OCI-LY1 (cell line): ENCODE data around the gene DCC.

Source experiments
- H2AFZ ChIP-seq: fragments of 200-600 bp; sonication (generic), shearing (Covaris generic); 2 replicates; pipeline ENCODE4 v1.6.0; 2014; ENCODE audit warnings: antibody characterized with exemption, mild to moderate bottlenecking, low read length
- H3F3A ChIP-seq: fragments of 200-600 bp; sonication (generic), shearing (Covaris generic); 2 replicates; pipeline ENCODE4 v1.6.0; 2014; ENCODE audit warnings: mild to moderate bottlenecking, antibody characterized with exemption, low read length, moderate library complexity; ENCODE audit not compliant: insufficient read depth
- H3K27ac ChIP-seq: fragments of 200-600 bp; sonication (generic); 2 replicates; pipeline ENCODE4 v1.5.1; 2014; ENCODE audit warnings: low read length, mixed run types, mild to moderate bottlenecking, low read depth; ENCODE audit not compliant: poor library complexity, severe bottlenecking
- H3K27me3 ChIP-seq: fragments of 200-600 bp; sonication (generic); 2 replicates; pipeline ENCODE4 v1.6.0; 2014; ENCODE audit warnings: antibody characterized with exemption, mild to moderate bottlenecking, low read length, moderate library complexity; ENCODE audit not compliant: insufficient read depth
- H3K36me3 ChIP-seq: fragments of 200-600 bp; sonication (generic); 2 replicates; pipeline ENCODE4 v1.6.1; 2014; ENCODE audit warnings: mild to moderate bottlenecking, antibody characterized with exemption, low read length, moderate library complexity, mixed read lengths; ENCODE audit not compliant: insufficient read depth
- H3K4me1 ChIP-seq: fragments of 200-600 bp; sonication (generic); 2 replicates; pipeline ENCODE4 v1.5.1; 2014; ENCODE audit warnings: mild to moderate bottlenecking, low read length, moderate library complexity; ENCODE audit not compliant: insufficient read depth, severe bottlenecking
- H3K4me2 ChIP-seq: fragments of 200-600 bp; sonication (generic), shearing (Covaris generic); 2 replicates; pipeline ENCODE4 v1.6.1; 2014; ENCODE audit warnings: low read length
- H3K4me3 ChIP-seq: fragments of 200-600 bp; sonication (generic); 2 replicates; pipeline ENCODE4 v1.5.1; 2014; ENCODE audit warnings: low read length, low read depth, mild to moderate bottlenecking, mixed read lengths; ENCODE audit not compliant: poor library complexity, severe bottlenecking
- H3K79me2 ChIP-seq: fragments of 200-600 bp; shearing (Covaris generic); 2 replicates; pipeline ENCODE4 v1.6.1; 2016; ENCODE audit warnings: mixed run types, low read length, mixed read lengths; ENCODE audit not compliant: insufficient read depth
- H3K9ac ChIP-seq: fragments of 200-600 bp; sonication (generic), shearing (Covaris generic); 2 replicates; pipeline ENCODE4 v1.6.1; 2014; ENCODE audit warnings: mild to moderate bottlenecking, low read length, mixed read lengths
- H3K9me2 ChIP-seq: fragments of 200-600 bp; sonication (generic), shearing (Covaris generic); 2 replicates; pipeline ENCODE4 v1.6.1; 2014; ENCODE audit warnings: low read depth, mild to moderate bottlenecking, low read length, mixed read lengths
- H3K9me3 ChIP-seq: fragments of 200-600 bp; shearing (Covaris generic); 2 replicates; pipeline ENCODE4 v1.6.1; 2014; ENCODE audit warnings: low read length, mixed read lengths
- H4K20me1 ChIP-seq: fragments of 200-600 bp; sonication (generic), shearing (Covaris generic); 2 replicates; pipeline ENCODE4 v1.6.0; 2016; ENCODE audit warnings: mild to moderate bottlenecking, low read length; ENCODE audit not compliant: insufficient read depth
- EZH2 ChIP-seq: fragments of 200-600 bp; sonication (generic), shearing (Covaris generic); IDR thresholded peaks from 2 replicates; pipeline ENCODE4 v1.8.0; 2017; ENCODE audit warnings: borderline replicate concordance, mixed run types, mild to moderate bottlenecking, antibody characterized with exemption, low read length, moderate library complexity, mixed read lengths
- TF ChIP-seq, protein P1 (sequence below): fragments of 200-600 bp; sonication (generic), shearing (Covaris generic); IDR thresholded peaks from 2 replicates; pipeline ENCODE4 v1.5.1; 2017; ENCODE audit warnings: mild to moderate bottlenecking, antibody characterized with exemption, low read length, moderate library complexity, mixed read lengths

Gene DCC

GRCh38 chr18:52869942-52870907 lies 530.2 kb downstream of the DCC start:
- H2AFZ ChIP-seq = no peak overlapping the region
- no peaks in the 10 kb centered on the region for H3F3A ChIP-seq
- H3K36me3 ChIP-seq = no peaks in the 10 kb centered on the region
- H3K9me3 ChIP-seq = no peaks in the 10 kb centered on the region
- no peak overlapping the region for H3K9ac ChIP-seq
- no peaks in the 10 kb centered on the region for H4K20me1 ChIP-seq
- H3K79me2 ChIP-seq = no peaks in the 10 kb centered on the region
- no peaks in the 10 kb centered on the region for H3K4me1 ChIP-seq
- H3K9me2 ChIP-seq = no peaks in the 10 kb centered on the region
- no peak overlapping the region for H3K4me2 ChIP-seq
- no peak overlapping the region for H3K27ac ChIP-seq
- no peak overlapping the region for H3K4me3 ChIP-seq
- no peaks in the 10 kb centered on the region for H3K27me3 ChIP-seq
- TF ChIP-seq, protein P1, sequence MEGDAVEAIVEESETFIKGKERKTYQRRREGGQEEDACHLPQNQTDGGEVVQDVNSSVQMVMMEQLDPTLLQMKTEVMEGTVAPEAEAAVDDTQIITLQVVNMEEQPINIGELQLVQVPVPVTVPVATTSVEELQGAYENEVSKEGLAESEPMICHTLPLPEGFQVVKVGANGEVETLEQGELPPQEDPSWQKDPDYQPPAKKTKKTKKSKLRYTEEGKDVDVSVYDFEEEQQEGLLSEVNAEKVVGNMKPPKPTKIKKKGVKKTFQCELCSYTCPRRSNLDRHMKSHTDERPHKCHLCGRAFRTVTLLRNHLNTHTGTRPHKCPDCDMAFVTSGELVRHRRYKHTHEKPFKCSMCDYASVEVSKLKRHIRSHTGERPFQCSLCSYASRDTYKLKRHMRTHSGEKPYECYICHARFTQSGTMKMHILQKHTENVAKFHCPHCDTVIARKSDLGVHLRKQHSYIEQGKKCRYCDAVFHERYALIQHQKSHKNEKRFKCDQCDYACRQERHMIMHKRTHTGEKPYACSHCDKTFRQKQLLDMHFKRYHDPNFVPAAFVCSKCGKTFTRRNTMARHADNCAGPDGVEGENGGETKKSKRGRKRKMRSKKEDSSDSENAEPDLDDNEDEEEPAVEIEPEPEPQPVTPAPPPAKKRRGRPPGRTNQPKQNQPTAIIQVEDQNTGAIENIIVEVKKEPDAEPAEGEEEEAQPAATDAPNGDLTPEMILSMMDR = no peak
- no peak for TF ChIP-seq EZH2

DNA sequence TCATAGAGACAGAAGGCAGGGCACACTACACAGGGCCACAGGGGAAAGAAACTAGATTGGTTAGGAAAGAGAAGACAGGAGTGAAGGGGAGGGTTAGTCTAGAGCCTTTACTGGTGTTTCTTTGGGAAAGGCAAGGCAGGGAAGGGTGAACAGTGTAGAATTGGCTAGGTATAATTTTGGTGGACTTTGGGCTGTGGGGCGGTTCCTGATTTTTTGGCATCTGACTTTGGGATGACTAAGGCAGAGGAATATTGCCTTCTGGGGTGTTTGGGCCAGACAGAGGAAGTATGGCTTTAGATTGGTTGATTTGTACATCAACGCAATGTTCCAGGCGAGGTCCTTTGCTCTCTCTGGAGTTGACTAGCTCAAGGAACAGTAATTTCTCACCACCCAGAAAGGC lies 534.8 kb downstream of the DCC start:
- no peaks in the 10 kb centered on the region for H3K9me3 ChIP-seq
- no peaks in the 10 kb centered on the region for H3K79me2 ChIP-seq
- no peak overlapping the region for H2AFZ ChIP-seq
- H3K4me2 ChIP-seq = no peak overlapping the region
- no peaks in the 10 kb centered on the region for H3K9me2 ChIP-seq
- no peak for TF ChIP-seq EZH2
- TF ChIP-seq, protein P1 = no peak
- no peaks in the 10 kb centered on the region for H3K4me1 ChIP-seq
- H3F3A ChIP-seq = no peaks in the 10 kb centered on the region
- H4K20me1 ChIP-seq = no peaks in the 10 kb centered on the region
- H3K4me3 ChIP-seq = no peak overlapping the region
- H3K27me3 ChIP-seq = no peaks in the 10 kb centered on the region
- no peak overlapping the region for H3K27ac ChIP-seq
- H3K36me3 ChIP-seq = no peaks in the 10 kb centered on the region
- no peak overlapping the region for H3K9ac ChIP-seq

- H3K27me3 ChIP-seq = no peaks in the 10 kb centered on the region
- no peaks in the 10 kb centered on the region for H3K9me3 ChIP-seq
- no peaks in the 10 kb centered on the region for H3K9me2 ChIP-seq
- no peak overlapping the region for H3K9ac ChIP-seq
- no peak overlapping the region for H2AFZ ChIP-seq
- H3K4me2 ChIP-seq = no peak overlapping the region
- H3K36me3 ChIP-seq = no peaks in the 10 kb centered on the region
- TF ChIP-seq, protein P1 = no peak
- TF ChIP-seq EZH2 = no peak
- no peaks in the 10 kb centered on the region for H4K20me1 ChIP-seq
- no peaks in the 10 kb centered on the region for H3K79me2 ChIP-seq
- H3K4me1 ChIP-seq = no peaks in the 10 kb centered on the region
- no peaks in the 10 kb centered on the region for H3F3A ChIP-seq
- H3K27ac ChIP-seq = no peak overlapping the region
- H3K4me3 ChIP-seq = no peak overlapping the region
Measured at GRCh38 chr18:52875725-52876124, 535.7 kb downstream of the DCC start.
